ENCODE data around the gene GLS2. TPM values are rescaled to one million over a fixed set of nuclear protein-coding genes. Genes with fewer than 3 reads are reported as not detected.

The GLS2 gene
- total and polyA plus RNA-seq, 10 of the 15 experiments (the other 5 are each of a cell fraction or from before 2014, with no cell fraction given): 0.64 to 6.4 (median 3.3) TPM

DNA sequence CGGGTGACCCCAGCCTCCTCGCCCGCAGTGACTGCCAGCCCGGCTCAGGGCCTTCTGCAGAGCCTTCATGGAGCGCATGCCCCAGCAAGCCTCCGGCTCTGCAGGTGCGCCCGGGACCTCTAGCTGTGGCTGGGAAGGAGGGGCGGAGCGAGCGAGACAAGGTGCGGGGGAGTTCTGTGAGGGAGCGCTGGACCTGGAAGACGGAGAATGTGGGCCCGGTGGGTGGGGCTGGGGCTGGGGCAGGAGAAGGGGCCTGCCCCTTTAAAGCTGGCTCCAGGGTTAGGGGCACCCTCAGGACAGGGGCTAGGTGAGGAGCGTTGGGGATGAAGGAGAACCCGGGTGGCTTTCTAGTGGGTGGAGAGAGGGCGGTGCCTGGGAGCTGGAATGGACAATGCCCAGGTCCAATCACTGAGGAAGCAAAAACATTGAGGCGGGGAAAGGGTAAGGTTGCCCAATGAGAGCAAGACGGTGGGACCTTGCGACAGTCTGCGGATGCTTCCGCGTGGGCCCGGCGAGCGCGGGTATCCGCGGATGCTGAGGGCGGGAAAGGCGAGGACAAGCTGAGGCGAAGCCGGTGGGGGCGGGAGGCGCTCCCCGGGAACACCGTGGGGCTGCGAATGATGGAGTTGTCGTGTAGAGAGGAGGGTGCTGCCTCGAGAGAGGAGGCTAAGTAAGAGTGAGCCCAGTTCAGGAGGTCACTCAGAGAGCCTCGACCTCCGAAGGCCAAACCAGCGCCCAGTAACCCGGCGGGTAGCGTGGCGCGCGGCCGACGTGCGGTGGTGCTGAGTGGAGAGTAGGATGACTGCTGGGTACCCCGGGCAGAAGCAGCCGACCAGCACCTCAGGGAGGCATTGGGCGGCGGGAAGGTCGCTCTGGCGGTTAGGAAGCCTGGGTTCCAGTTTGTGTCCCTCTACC is at the start of gene GLS2 (continued):
- no peak for TF ChIP-seq ATF3 (IDR thresholded peaks at IDR 0.05; ENCODE audit: borderline replicate concordance, extremely low read depth, low read depth, low read length)
- TF ChIP-seq SMARCA5 (IDR thresholded peaks at IDR 0.05): no peak
- TF ChIP-seq CHD1 (IDR thresholded peaks at IDR 0.05; ENCODE audit: low read depth, low read length): no peak
- no peak for TF ChIP-seq TBL1XR1 (IDR thresholded peaks at IDR 0.05; ENCODE audit: low read depth, low read length)
- no peak for TF ChIP-seq SIN3A (IDR thresholded peaks at IDR 0.05; ENCODE audit: low read depth, low read length)
- no peak for TF ChIP-seq ESRRA (IDR thresholded peaks at IDR 0.05; ENCODE audit: low read length)
- no peak for TF ChIP-seq USF1 (IDR thresholded peaks at IDR 0.05; ENCODE audit: borderline replicate concordance, extremely low read length, insufficient read depth, low read depth, low read length)
- no peak for TF ChIP-seq NR2C1 (IDR thresholded peaks at IDR 0.05)
- TF ChIP-seq, protein P1, sequence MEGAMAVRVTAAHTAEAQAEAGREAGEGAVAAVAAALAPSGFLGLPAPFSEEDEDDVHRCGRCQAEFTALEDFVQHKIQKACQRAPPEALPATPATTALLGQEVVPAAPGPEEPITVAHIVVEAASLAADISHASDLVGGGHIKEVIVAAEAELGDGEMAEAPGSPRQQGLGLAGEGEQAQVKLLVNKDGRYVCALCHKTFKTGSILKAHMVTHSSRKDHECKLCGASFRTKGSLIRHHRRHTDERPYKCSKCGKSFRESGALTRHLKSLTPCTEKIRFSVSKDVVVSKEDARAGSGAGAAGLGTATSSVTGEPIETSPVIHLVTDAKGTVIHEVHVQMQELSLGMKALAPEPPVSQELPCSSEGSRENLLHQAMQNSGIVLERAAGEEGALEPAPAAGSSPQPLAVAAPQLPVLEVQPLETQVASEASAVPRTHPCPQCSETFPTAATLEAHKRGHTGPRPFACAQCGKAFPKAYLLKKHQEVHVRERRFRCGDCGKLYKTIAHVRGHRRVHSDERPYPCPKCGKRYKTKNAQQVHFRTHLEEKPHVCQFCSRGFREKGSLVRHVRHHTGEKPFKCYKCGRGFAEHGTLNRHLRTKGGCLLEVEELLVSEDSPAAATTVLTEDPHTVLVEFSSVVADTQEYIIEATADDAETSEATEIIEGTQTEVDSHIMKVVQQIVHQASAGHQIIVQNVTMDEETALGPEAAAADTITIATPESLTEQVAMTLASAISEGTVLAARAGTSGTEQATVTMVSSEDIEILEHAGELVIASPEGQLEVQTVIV (IDR thresholded peaks at IDR 0.05; ENCODE audit: borderline replicate concordance, partially characterized antibody): no peak
- TF ChIP-seq KLF5 (IDR thresholded peaks at IDR 0.05; ENCODE audit: partially characterized antibody): no peak
- no peak for TF ChIP-seq KAT2A (conservative IDR thresholded peaks at IDR 0.05; ENCODE audit: control insufficient read depth, low read depth, low read length)
- no peak for TF ChIP-seq CHD4 (IDR thresholded peaks at IDR 0.05)
- no peak for TF ChIP-seq STAT1 (conservative IDR thresholded peaks at IDR 0.05)
- TF ChIP-seq ZSCAN29 (IDR thresholded peaks at IDR 0.05): no peak
- no peak for TF ChIP-seq YY1 (IDR thresholded peaks at IDR 0.05; ENCODE audit: low read depth, low read length)
- TF ChIP-seq, protein P2, sequence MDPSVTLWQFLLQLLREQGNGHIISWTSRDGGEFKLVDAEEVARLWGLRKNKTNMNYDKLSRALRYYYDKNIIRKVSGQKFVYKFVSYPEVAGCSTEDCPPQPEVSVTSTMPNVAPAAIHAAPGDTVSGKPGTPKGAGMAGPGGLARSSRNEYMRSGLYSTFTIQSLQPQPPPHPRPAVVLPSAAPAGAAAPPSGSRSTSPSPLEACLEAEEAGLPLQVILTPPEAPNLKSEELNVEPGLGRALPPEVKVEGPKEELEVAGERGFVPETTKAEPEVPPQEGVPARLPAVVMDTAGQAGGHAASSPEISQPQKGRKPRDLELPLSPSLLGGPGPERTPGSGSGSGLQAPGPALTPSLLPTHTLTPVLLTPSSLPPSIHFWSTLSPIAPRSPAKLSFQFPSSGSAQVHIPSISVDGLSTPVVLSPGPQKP (IDR thresholded peaks at IDR 0.05; ENCODE audit: low read depth, low read length): no peak
- TF ChIP-seq ZNF207 (IDR thresholded peaks at IDR 0.05; ENCODE audit: borderline replicate concordance): no peak
- TF ChIP-seq RCOR1 (conservative IDR thresholded peaks at IDR 0.05; ENCODE audit: low read depth, low read length): no peak
- no peak for TF ChIP-seq ZNF384 (IDR thresholded peaks at IDR 0.05; ENCODE audit: borderline replicate concordance, low read depth, low read length)
- TF ChIP-seq REST (IDR thresholded peaks at IDR 0.05; ENCODE audit: low read depth, low read length): no peak
- TF ChIP-seq MTA2 (IDR thresholded peaks at IDR 0.05; ENCODE audit: low read depth): no peak
- no peak for TF ChIP-seq ZBED1 (IDR thresholded peaks at IDR 0.05; ENCODE audit: borderline replicate concordance)
- no peak for TF ChIP-seq SREBF2 (IDR thresholded peaks at IDR 0.05; ENCODE audit: low read length)

Measured in GM12878 (cell line).